NCI-H1092 (cell line): Measurements from ENCODE around the gene CRACR2A.

ENCODE experiments used
- DNase-seq: peaks from one replicate; lab custom pipeline; 2025; lab: John Stamatoyannopoulos, UW

Gene CRACR2A

DNA sequence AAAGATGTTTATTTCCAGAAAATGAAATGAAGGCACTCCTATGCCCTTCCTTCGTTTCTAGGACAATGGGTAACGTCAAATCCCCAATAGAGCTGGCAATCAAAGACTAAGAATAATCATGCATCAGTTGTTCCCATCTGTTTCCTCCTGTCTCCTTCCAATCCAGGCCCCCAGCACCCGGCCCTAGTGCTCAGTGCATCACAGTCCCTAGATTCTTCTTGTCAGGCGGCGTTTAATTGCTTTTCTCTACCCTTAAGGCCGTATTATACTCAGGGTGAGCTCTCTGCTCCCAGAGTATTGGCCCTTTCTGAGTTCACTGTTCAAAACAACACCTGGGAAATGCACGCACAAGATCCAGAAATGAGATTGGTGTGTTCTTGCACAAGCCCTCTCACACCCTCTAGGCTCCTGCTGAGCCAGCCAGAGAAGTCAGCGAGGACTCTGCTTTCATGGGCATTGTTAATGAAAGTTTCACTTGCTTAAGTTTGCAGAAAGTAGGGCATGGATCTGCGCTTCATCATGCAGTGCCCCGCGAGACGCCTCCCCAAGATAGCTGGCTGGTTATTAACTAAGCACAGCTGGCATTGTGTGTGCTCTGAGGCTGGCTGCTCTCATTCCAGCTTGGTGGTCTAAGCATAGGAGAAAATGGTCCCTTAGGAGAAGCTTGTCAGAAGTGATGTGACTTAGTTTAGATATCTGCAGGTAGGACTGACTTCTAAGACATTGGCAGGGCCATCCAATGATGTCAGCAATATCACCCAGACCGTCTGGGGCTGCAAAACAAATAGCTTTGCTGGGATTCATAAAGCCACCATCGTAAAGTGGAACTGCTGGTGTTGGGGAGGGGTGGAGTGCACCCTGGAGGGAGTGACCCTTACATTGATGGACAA is 28.7 kb downstream of the CRACR2A start:
- no peak for DNase-seq

DNA sequence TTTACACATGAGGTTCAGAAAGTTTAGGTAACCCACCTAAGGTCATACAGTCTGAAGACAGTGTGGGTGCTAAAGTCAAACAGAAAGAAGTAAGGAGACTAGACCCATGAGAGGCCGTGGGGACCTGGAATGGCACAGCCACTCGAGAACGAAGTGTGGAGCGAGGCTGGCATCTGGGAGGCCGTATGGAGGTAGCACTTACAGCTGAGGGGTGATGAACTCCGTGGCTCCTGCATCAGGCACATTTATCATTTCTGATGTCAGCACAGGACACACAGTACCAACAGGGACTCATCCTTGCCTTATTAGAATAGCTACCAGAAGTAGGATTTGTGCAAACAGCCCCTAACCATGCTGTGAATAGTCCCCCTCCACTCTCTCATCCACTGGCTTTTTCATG is 30.5 kb downstream of the CRACR2A start:
- DNase-seq, result no peak

DNA sequence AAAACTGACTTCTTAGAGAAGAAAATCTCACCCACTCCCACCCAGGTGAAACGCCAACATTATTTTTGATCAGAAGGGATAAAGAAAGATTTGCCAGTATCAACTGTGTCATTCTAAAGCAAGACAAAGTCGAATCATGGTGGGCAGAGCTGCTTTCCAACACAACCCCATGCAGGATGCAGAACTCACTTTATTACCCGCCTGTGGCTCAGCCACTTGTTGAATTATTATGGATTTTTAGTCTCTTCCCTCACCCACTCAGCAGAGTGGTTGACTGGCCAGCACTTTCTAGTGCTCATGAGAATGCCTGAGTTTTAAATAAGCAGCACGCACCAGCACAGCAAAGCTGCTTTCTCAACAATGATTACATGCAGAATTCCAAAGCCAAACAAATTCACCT is 32.1 kb downstream of the CRACR2A start:
- no peak for DNase-seq

DNA sequence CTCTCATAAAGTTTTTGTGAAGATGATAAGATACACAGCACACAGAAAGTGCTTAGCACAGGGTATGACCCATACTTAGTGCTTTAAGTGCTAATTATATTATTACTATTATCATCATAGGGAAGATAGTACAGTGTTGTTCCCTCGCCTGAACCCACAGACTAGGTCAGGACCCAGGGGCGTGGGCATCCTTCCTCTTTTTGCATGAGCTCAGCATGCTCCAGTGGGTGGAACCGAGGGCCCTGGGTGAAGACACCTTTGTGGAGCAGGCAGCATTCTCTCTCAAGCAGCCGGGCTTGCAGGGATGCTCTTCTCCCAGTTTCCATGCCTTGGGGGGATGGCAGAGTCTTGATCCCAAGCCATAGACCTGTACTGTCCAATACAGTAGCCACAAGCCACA is 34.8 kb downstream of the CRACR2A start:
- no peak for DNase-seq

DNA sequence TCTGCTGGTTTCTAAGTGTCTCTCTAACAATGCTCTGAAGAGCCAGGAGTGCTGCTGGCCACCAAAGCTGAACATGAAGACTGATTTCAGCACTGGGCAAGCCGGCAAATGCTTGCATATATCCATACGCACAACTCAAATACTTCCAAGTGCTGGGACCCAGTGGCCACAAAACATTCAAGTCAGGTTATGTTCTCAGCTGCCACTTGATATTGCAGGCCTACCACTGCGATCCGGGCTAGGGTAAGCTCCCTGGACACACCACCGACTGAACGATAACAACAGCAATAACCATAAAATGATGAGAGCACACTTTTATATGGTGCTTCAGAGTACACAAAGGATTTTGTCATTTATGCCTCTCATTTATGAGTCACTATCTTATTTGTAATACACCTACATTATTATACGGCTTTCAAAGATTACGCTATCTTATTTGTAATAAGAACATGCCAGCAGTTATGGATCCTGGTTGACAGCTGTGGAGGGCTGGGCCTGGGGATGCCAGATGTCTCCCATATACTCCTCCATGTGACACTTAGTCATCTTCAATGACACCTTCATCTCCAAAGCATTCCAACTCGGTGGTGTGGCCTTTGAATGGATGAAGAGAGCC is 35.5 kb downstream of the CRACR2A start:
- no peak for DNase-seq

DNA sequence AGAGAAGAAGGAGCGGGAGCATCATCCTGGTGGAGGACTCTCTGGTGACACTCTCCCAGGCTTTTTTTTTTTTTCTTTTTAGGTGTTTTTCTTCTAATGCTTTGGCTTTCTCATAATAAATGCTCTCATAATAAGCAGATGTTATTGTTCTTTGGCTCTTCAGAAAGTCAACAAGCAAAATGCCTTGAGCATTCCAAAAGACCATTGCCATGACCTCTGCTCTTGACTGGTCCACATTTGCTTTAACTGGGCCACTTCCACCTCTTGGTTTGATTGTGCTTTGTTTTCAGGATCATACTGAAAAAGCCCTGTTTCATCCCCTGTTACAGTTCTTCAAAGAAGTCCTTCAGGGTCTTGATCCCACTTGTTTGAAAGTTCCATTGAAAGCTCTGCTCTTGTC is 36.9 kb downstream of the CRACR2A start:
- DNase-seq, result no peak

GRCh38 chr12:3713947-3714346 is 39.0 kb downstream of the CRACR2A start:
- no peak for DNase-seq

DNA sequence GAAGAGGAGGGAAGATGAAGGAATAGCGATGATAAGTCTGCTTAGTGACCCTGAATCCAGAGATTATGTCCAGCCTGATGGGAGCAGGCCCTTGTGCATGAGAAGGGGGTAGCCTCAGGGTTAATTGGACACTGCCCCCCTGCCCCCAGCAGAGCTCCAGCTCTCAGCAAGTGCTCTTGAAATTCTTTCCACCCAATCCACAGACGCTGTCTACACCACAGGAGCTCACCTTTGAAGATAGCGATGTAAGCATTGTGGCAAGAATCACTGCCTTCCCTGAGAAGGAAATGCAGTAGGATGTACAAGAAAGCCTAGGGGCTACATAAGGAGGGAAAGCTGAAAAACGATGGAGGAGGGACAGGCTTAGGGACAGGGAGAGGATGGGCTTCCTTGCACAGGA is 39.4 kb downstream of the CRACR2A start:
- DNase-seq, result no peak

DNA sequence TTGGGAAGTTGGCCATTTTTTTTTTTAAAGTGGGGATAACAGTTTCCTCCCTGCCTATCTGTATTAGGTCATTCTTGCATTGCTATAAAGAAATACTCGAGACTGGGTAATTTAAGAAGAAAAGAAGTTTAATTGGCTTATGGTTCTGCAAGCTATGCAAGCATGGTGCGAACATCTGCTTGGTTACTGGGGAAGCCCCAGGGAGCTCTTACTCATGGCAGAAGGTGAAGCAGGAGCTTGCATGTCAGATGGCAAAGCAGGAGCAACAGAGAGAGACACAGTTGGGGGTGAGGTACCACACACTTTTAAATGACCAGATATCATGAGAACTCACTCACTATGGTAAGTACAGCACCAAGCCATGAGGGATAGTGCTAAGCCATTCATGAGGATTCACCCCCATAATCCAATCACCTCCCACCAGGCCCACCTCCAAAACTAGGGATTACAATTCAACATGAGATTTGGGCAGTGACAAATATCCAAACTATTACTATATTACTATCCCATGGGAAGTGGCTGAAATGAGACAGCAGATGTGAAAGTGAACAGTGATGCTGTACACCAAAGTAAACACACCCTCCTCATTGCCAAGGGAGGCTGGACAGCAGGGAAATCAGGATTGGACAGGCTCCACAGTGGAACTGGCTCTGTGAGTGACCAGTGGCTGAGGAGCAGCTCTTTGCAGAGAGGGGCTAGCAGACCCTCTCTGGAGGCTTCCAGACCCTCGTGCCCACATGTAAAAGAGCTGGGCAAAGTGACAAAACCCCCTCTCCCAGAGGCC is 40.5 kb downstream of the CRACR2A start:
- DNase-seq, result no peak

DNA sequence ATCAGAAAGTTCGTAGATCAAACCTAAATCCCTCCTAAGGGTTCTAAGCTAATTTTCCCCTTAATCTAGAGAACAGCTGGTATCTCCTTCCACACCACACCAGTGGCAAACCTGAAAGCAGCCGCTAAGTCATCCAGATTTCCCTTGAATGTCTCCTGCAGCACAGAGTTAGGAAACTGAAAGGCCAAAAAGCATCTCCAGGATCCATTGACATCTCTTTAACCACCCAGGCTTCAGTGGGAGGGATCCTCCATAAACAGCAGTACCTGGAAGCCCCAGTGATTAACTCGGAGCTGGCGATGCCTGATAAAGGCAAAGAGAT is 47.6 kb downstream of the CRACR2A start:
- DNase-seq, result no peak

- no peak for DNase-seq
These were observed 48.2 kb downstream of the CRACR2A start for GRCh38 chr12:3704512-3705353.

DNA sequence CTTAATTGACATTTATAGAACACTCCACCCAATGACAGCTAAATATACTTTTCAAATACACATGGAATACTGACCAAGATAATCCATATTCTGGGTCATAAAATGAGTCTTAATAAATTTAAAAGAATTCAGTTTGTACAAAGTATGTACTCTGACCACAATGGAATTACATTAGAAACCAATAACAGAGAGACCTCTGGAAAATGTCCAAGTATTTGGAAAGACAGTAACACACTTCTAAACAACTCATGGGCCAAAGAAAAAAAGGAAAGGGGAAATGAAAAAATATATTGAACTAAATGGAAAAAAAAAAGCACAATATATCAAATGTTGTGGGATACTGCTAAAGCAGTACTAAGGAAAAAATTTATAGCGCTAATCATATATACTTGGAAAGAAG is 52.0 kb downstream of the CRACR2A start:
- DNase-seq, result no peak

GRCh38 chr12:3698218-3698974 is 54.5 kb downstream of the CRACR2A start:
- peak; percentile 94 for DNase-seq

- no peak for DNase-seq
These were observed 55.5 kb downstream of the CRACR2A start for GRCh38 chr12:3697311-3697870.

DNA sequence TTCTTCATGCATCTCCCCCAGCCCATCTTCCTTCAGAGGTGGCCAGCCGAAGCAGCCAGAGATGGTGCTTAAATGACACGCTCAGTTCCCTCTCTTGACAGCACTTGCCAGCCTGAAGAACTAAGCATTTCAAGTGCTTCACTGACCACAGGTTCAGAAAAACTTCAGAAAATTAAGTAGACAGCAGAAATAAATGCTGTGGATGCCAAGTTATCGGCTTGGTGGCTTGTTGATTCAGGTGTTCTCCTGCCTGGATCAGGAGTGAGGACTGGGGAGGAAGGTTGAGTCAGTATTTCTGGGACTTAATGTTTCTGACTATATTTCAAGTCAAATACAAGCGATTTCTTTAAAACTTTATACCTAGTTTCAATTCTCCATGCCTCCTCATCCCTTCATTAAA is 58.2 kb downstream of the CRACR2A start:
- no peak for DNase-seq

DNA sequence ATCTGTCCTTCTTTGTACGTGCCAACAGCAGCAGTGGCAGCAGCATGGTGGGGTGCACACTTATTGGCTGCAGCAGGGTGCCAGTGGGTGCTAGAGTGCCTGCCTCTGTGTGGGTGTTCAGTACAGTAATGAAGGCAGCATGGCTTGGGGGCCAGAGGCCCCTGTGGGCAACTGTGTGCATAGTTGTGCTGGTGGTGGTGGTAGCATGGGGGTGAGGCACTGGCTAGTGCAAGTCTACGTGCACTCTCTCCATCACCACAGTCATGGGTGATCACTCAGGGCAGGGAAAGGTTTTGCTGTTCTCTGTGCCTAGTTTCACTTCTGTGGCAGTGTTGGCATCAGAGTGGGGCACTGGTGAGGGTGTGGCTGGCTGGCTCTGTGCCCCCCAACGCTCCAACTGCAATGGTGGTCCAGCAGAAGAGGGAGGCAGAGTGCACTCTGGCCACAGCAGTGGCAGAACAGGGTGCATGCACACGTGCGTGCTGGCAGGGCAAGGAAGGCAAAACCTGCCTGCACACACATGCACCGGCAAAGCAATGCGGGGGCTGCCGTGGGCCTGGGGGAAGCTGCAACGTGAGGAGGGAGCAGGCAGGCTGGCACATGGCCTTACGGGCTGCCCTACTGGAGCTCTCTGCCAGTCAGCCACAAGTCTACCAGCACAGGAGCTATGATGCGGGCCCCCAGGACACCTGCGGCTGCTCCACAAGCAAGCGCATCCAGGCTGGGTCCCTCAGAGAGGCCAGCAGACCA is 60.1 kb downstream of the CRACR2A start:
- no peak for DNase-seq

DNA sequence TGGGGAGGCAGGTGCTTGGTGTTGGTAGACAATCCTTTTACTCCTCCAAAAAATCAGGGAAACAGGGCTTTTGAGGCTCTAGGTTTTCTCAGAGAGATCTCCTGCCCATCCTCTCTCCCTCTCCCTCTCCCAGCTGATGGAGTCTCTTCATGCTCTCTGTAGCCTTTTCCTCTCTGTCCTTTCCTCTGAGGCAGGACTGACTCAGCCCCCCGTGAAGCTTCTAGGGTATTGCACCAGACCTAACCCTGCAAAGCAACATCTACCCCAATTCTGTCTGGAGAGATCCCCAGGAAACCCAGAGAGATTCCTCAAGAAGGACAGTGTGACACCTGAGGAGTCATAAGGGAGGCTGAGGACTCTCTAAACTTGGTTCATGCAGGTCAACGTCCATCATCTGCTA is 66.4 kb downstream of the CRACR2A start:
- DNase-seq, result no peak

DNA sequence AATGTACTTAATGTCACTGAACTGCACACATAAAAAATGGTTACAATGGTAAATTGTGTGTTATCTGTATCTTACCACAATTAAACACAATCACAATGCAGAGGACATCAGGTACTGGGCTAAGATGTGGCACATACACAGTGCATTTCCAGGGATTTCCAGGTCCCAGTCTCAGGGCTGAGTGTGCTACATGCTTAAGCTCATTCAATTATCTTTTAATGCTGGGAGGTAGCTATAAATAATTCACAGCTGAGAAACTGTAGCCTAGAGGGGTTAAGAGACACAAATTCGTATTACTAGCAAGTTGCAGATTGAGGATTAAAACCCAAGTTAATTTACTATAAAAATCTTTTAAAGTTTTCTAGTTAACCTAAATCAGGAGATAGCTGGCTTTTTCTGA is 67.1 kb downstream of the CRACR2A start:
- no peak for DNase-seq

- DNase-seq, result no peak
These were observed 68.4 kb downstream of the CRACR2A start for GRCh38 chr12:3684449-3685051.

- no peak for DNase-seq
These were observed 69.2 kb downstream of the CRACR2A start for GRCh38 chr12:3683670-3684069.
